GM23248 (cell line): ENCODE results near the gene SMCO2.

Experiments
- EZH2 ChIP-seq: fragments of 200-600 bp; sonication (generic); IDR thresholded peaks from 2 replicates; pipeline ENCODE4 v1.6.1; 2018; ENCODE audit warnings: antibody characterized with exemption, mild to moderate bottlenecking; ENCODE audit not compliant: insufficient read depth, poor library complexity, severe bottlenecking
- EZH2phosphoT487 ChIP-seq: fragments of 200-600 bp; sonication (generic); IDR thresholded peaks from 2 replicates; pipeline ENCODE4 v1.6.1; 2018; ENCODE audit warnings: antibody characterized with exemption, moderate library complexity, mild to moderate bottlenecking, low read depth; ENCODE audit not compliant: insufficient read depth

- TF ChIP-seq EZH2 (no peak), EZH2phosphoT487 (no peak)
Measured at GRCh38 chr12:27425306-27425705, 21.2 kb upstream of the SMCO2 start.
